Sigmoid colon (tissue), 7 donors: ENCODE data around the gene PGBD5. TPM values are rescaled to one million over a fixed set of nuclear protein-coding genes. Genes with fewer than 3 reads are reported as not detected.

Experiments
- DNase-seq: peaks from one replicate; pipeline ENCODE4 v3.0.0-alpha.2; 2019
- H3K27ac ChIP-seq, 4 donors: fragments of 200-600 bp; sonication (generic); one replicate each; pipeline ENCODE4 v1.5.1; 2016 to 2019; ENCODE audit warnings: mild to moderate bottlenecking in 1 of 4
- H3K27me3 ChIP-seq, 3 donors: fragments of 200-600 bp; sonication (generic); one replicate each; pipeline ENCODE4 v1.5.1; 2019; ENCODE audit warnings: mild to moderate bottlenecking in 1 of 3
- H3K36me3 ChIP-seq, 4 donors: fragments of 200-600 bp; sonication (generic); one replicate each; pipeline ENCODE4 v1.5.1; 2016 to 2019
- H3K4me1 ChIP-seq, 4 donors: fragments of 200-600 bp; sonication (generic); one replicate each; pipeline ENCODE4 v1.5.1; 2017 to 2019
- H3K4me3 ChIP-seq, 4 donors: fragments of 200-600 bp; sonication (generic); one replicate each; pipeline ENCODE4 v1.5.1; 2017 to 2019; ENCODE audit warnings: mild to moderate bottlenecking in 2 of 4, moderate library complexity in 1 of 4
- H3K9me3 ChIP-seq, 4 donors: fragments of 200-600 bp in 3 of 4; sonication (generic) in 3 of 4; one replicate each; pipeline versions ENCODE4 v1.5.1 to v1.6.1; 2013 to 2019
- EP300 ChIP-seq, 4 donors: sonication (generic); formaldehyde crosslinking; IDR thresholded peaks; one replicate each; pipeline ENCODE4 v1.6.1; 2017; ENCODE audit warnings: antibody characterized with exemption in 4 of 4
- POLR2A ChIP-seq, 2 donors: fragments of 450-650 bp; IDR thresholded peaks; one replicate each; pipeline ENCODE4 v1.6.1; 2016; ENCODE audit warnings: antibody characterized with exemption in 2 of 2, mild to moderate bottlenecking in 2 of 2, moderate library complexity in 2 of 2
- POLR2AphosphoS5 ChIP-seq, 4 donors: sonication (generic); formaldehyde crosslinking; IDR thresholded peaks; one replicate each; pipeline ENCODE4 v1.6.1; 2017; ENCODE audit warnings: antibody characterized with exemption in 4 of 4
- WGBS, 2 donors: extraction: QIAGEN DNeasy Blood & Tissue Kit; methylation state at CpG; one replicate each; pipeline ENCODE4 v1.1.7; 2013; 5-methylcytosine and 5-hydroxymethylcytosine counted together
- intact Hi-C: fragments of 100-400 bp; cut with DNase I; formaldehyde crosslinking; loops from one replicate; pipeline ENCODE4 v1.15.1; 2023
- polyA plus RNA-seq, 3 donors: library from polyadenylated mRNA; stranded (reverse); fragments of 200-250 nt; gene quantifications; one replicate each; pipeline ENCODE4 v1.2.3, GENCODE V29; 2013
- total RNA-seq, 4 donors: library from RNA; depleted of rRNA; stranded (reverse); fragments of >200 nt; gene quantifications; one replicate each; pipeline ENCODE4 v1.1.0, GENCODE V29; 2016
- TF ChIP-seq, protein P1 (sequence below), 4 experiments: fragments of 450-650 bp in 3 of 4; fragments of 200-600 bp in 1 of 4; IDR thresholded peaks; one replicate each; pipeline ENCODE4 v1.5.1; 2016 to 2019; ENCODE audit warnings: antibody characterized with exemption in 4 of 4, mild to moderate bottlenecking in 3 of 4, moderate library complexity in 2 of 4
- donor health status: healthy with polysubstance abuse.
- donor health status: Bipolar disorder and iron deficiency.
- donor health status: healthy.

PGBD5 gene
- total and polyA plus RNA-seq, 7 donors: under 0.01 to 1.9 (median 1.1) TPM

DNA sequence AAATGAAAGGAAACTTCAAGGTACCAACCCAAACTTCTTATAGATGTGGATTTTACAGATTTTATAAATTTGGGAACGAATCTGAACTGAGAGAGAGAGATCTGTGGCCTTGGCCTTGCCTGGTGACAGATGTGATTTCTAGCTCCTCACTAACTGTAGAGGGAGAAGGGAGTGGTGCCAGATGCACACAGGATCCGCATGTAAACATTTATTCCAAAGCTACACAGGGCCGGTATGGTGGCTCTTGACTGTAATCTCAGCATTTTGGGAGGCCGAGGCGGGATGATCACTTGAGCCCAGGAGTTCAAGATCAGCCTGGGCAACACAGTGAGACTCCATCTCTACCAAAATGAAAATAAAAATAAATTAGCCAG, 77.1 kb downstream of the PGBD5 start:
- no peak overlapping the region for H3K27ac ChIP-seq
- H3K4me1 ChIP-seq: no peaks in the 10 kb centered on the region
- H3K9me3 ChIP-seq: no peaks in the 10 kb centered on the region
- H3K4me3 ChIP-seq: no peak overlapping the region
- H3K27me3 ChIP-seq: no peaks in the 10 kb centered on the region
- DNase-seq: no peak
- TF ChIP-seq EP300 (IDR thresholded peaks at IDR 0.05): no peak
- no peak for TF ChIP-seq POLR2A (IDR thresholded peaks at IDR 0.05)
- TF ChIP-seq, protein P1, sequence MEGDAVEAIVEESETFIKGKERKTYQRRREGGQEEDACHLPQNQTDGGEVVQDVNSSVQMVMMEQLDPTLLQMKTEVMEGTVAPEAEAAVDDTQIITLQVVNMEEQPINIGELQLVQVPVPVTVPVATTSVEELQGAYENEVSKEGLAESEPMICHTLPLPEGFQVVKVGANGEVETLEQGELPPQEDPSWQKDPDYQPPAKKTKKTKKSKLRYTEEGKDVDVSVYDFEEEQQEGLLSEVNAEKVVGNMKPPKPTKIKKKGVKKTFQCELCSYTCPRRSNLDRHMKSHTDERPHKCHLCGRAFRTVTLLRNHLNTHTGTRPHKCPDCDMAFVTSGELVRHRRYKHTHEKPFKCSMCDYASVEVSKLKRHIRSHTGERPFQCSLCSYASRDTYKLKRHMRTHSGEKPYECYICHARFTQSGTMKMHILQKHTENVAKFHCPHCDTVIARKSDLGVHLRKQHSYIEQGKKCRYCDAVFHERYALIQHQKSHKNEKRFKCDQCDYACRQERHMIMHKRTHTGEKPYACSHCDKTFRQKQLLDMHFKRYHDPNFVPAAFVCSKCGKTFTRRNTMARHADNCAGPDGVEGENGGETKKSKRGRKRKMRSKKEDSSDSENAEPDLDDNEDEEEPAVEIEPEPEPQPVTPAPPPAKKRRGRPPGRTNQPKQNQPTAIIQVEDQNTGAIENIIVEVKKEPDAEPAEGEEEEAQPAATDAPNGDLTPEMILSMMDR (IDR thresholded peaks at IDR 0.05): no peak
- TF ChIP-seq POLR2AphosphoS5 (IDR thresholded peaks at IDR 0.05): no peak
- intact Hi-C loops: no loop called here
- H3K36me3 ChIP-seq: no peaks in the 10 kb centered on the region
- 82 to 86% methylated on average over 5 of the region's 5 CpGs for WGBS, 2 donors

GRCh38 chr1:230348386-230349019, 77.6 kb downstream of the PGBD5 start:
- 85 to 89% methylated on average over 9 of the region's 9 CpGs for WGBS, 2 donors
- Histone ChIP-seq H3K27me3 (no peaks in the 10 kb centered on the region), H3K4me1 (no peaks in the 10 kb centered on the region), H3K4me3 (no peak overlapping the region), H3K36me3 (no peaks in the 10 kb centered on the region), H3K9me3 (no peaks in the 10 kb centered on the region), H3K27ac (no peak overlapping the region)
- intact Hi-C loops: no loop called here
- DNase-seq: no peak
- TF ChIP-seq POLR2A (IDR thresholded peaks at IDR 0.05) (no peak), POLR2AphosphoS5 (IDR thresholded peaks at IDR 0.05) (no peak), EP300 (IDR thresholded peaks at IDR 0.05) (no peak)
- TF ChIP-seq, protein P1 (IDR thresholded peaks at IDR 0.05): no peak

- H3K27ac ChIP-seq: no peak overlapping the region
- 93 to 95% methylated on average over 7 of the region's 7 CpGs for WGBS, 2 donors
- no peak for TF ChIP-seq EP300 (IDR thresholded peaks at IDR 0.05)
- TF ChIP-seq, protein P1 (IDR thresholded peaks at IDR 0.05): no peak
- TF ChIP-seq POLR2A (IDR thresholded peaks at IDR 0.05): no peak
- TF ChIP-seq POLR2AphosphoS5 (IDR thresholded peaks at IDR 0.05): no peak
- intact Hi-C loops: no loop called here
- no peak overlapping the region for H3K4me3 ChIP-seq
- H3K9me3 ChIP-seq: no peaks in the 10 kb centered on the region
- no peaks in the 10 kb centered on the region for H3K27me3 ChIP-seq
- H3K4me1 ChIP-seq: no peaks in the 10 kb centered on the region
- DNase-seq: no peak
- H3K36me3 ChIP-seq: no peaks in the 10 kb centered on the region
These were observed 78.2 kb downstream of the PGBD5 start for GRCh38 chr1:230347896-230348295.

GRCh38 chr1:230345139-230345885, 80.8 kb downstream of the PGBD5 start:
- H3K27me3 ChIP-seq: no peaks in the 10 kb centered on the region
- H3K27ac ChIP-seq: no peak overlapping the region
- H3K9me3 ChIP-seq: no peaks in the 10 kb centered on the region
- TF ChIP-seq, protein P1 (IDR thresholded peaks at IDR 0.05): no peak
- TF ChIP-seq POLR2AphosphoS5 (IDR thresholded peaks at IDR 0.05): no peak
- TF ChIP-seq EP300 (IDR thresholded peaks at IDR 0.05): no peak
- TF ChIP-seq POLR2A (IDR thresholded peaks at IDR 0.05): no peak
- WGBS, 2 donors: 85% methylated on average over 7 of the region's 7 CpGs
- no peak for DNase-seq
- H3K36me3 ChIP-seq: no peaks in the 10 kb centered on the region
- no peak overlapping the region for H3K4me3 ChIP-seq
- no peaks in the 10 kb centered on the region for H3K4me1 ChIP-seq
- intact Hi-C loops: no loop called here
